GM19099 (cell line): ENCODE results near the gene SAE1.

Experiments
- POLR2A ChIP-seq: IDR thresholded peaks from 3 replicates; pipeline ENCODE4 v1.6.1; 2011; ENCODE audit warnings: low read depth; ENCODE audit not compliant: insufficient read length; ENCODE audit errors: extremely low read depth

SAE1 gene

GRCh38 chr19:47099576-47100050, 31.0 kb upstream of the SAE1 start:
- TF ChIP-seq POLR2A = no peak

GRCh38 chr19:47100290-47100689, 30.3 kb upstream of the SAE1 start:
- no peak for TF ChIP-seq POLR2A

- TF ChIP-seq POLR2A = no peak
Measured at GRCh38 chr19:47102346-47103060, 28.1 kb upstream of the SAE1 start.

GRCh38 chr19:47104680-47105079, 26.0 kb upstream of the SAE1 start:
- no peak for TF ChIP-seq POLR2A

GRCh38 chr19:47105874-47106273, 24.8 kb upstream of the SAE1 start:
- TF ChIP-seq POLR2A = no peak

GRCh38 chr19:47106821-47107201, 23.8 kb upstream of the SAE1 start:
- no peak for TF ChIP-seq POLR2A

GRCh38 chr19:47107202-47107952, 23.3 kb upstream of the SAE1 start:
- TF ChIP-seq POLR2A = no peak

GRCh38 chr19:47107953-47108746, 22.5 kb upstream of the SAE1 start:
- TF ChIP-seq POLR2A = no peak

- no peak for TF ChIP-seq POLR2A
Measured at GRCh38 chr19:47109177-47109540, 21.5 kb upstream of the SAE1 start.

- peak; percentile 54 for TF ChIP-seq POLR2A
Measured at GRCh38 chr19:47109541-47110375, 20.9 kb upstream of the SAE1 start.

- no peak for TF ChIP-seq POLR2A
Measured at GRCh38 chr19:47110521-47111005, 20.1 kb upstream of the SAE1 start.

GRCh38 chr19:47111006-47111621, 19.5 kb upstream of the SAE1 start:
- TF ChIP-seq POLR2A = peak; percentile 39

- no peak for TF ChIP-seq POLR2A
Measured at GRCh38 chr19:47111682-47112165, 18.9 kb upstream of the SAE1 start.
